BJ (cell line): Measurements from ENCODE around the gene TTC39A. TPM values are rescaled to one million over a fixed set of nuclear protein-coding genes. Genes with fewer than 3 reads are reported as not detected.

Experiments
- CTCF ChIA-PET: fragments of 350-600 bp; formaldehyde crosslinking; extraction: SDS; loops from one replicate; lab custom pipeline; 2021; ENCODE audit warnings: antibody characterized with exemption, inconsistent platforms; lab: Yijun Ruan, JAX
- POLR2A ChIA-PET: fragments of 300-600 bp; sonication (Branson Sonifier 250); formaldehyde crosslinking; extraction: SDS; loops from one replicate; lab custom pipeline; 2021; ENCODE audit warnings: antibody characterized with exemption; lab: Charles Lee
- DNase-seq: peaks from one replicate; pipeline ENCODE4 v3.0.0-alpha.2; 2011; ENCODE audit warnings: low read depth
- H3K27me3 ChIP-seq: 2 replicates; pipeline ENCODE4 v1.6.0; 2011; ENCODE audit warnings: low read length; ENCODE audit not compliant: control insufficient read depth, insufficient read depth
- H3K36me3 ChIP-seq: 2 replicates; pipeline ENCODE4 v1.5.1; 2011; ENCODE audit warnings: low read length; ENCODE audit not compliant: control insufficient read depth, insufficient read depth
- H3K4me3 ChIP-seq: 2 replicates; pipeline ENCODE4 v1.5.1; 2011; ENCODE audit warnings: low read depth, mild to moderate bottlenecking, control low read depth, low read length
- CTCF ChIP-seq: IDR thresholded peaks from 2 replicates; pipeline ENCODE4 v1.5.1; 2011; ENCODE audit warnings: low read depth, mild to moderate bottlenecking, control low read depth, inconsistent platforms, low read length, moderate library complexity; ENCODE audit not compliant: insufficient read depth
- polyA plus RNA-seq: library from polyadenylated mRNA; depleted of rRNA; stranded (reverse); fragments of >200 nt; gene quantifications from 2 replicates; pipeline ENCODE4 v1.2.3, GENCODE V29; 2011

The TTC39A gene
- polyA plus RNA-seq, 1 experiment: 0.43 TPM

GRCh38 chr1:51299185-51299885, 31.0 kb downstream of the TTC39A start:
- H3K36me3 ChIP-seq: no peaks in the 10 kb centered on the region
- CTCF ChIA-PET: interaction anchor here (1.3 to 1.5 kb wide), 2 partner anchors 30 to 105 kb away, joined by 3 read pairs; no protein-coding TSS in a partner anchor
- TF ChIP-seq CTCF: no peak

GRCh38 chr1:51298322-51298705, 32.0 kb downstream of the TTC39A start:
- ChIA-PET POLR2A (no interaction called here), CTCF (interaction anchor here (1.3 to 1.5 kb wide), 2 partner anchors 29 to 104 kb away, joined by 3 read pairs; no protein-coding TSS in a partner anchor)
- no peaks in the 10 kb centered on the region; the same call in 1 of the 2 replicates for H3K27me3 ChIP-seq
- H3K4me3 ChIP-seq: no peak overlapping the region
- TF ChIP-seq CTCF: no peak
- DNase-seq: no peak
- H3K36me3 ChIP-seq: no peaks in the 10 kb centered on the region

More at GRCh38 chr1:51299185-51299885, 31.0 kb downstream of the TTC39A start:
- POLR2A ChIA-PET: no interaction called here
- Histone ChIP-seq H3K27me3 (no peaks in the 10 kb centered on the region; the same call in 1 of the 2 replicates), H3K4me3 (no peak overlapping the region)
- DNase-seq: no peak

GRCh38 chr1:51297401-51298321, 32.7 kb downstream of the TTC39A start:
- no peak for DNase-seq
- Histone ChIP-seq H3K36me3 (no peaks in the 10 kb centered on the region), H3K27me3 (no peaks in the 10 kb centered on the region; the same call in 1 of the 2 replicates), H3K4me3 (no peak overlapping the region; the same call in 1 of the 2 replicates)
- ChIA-PET CTCF (interaction anchor here (0.6 to 4.5 kb wide), 32 partner anchors 9 to 523 kb away, joined by 3 to 41 read pairs (median 6); partner anchors contain the start of gene RNF11), POLR2A (no interaction called here)
- TF ChIP-seq CTCF: no peak

GRCh38 chr1:51296383-51297357, 33.7 kb downstream of the TTC39A start:
- peak; percentile 99 for TF ChIP-seq CTCF
- Histone ChIP-seq H3K36me3 (no peaks in the 10 kb centered on the region), H3K27me3 (no peaks in the 10 kb centered on the region; the same call in 1 of the 2 replicates), H3K4me3 (peak overlapping the region; percentile 27)
- POLR2A ChIA-PET: no interaction called here
- peak; percentile 15 for DNase-seq
- CTCF ChIA-PET: interaction anchor here (0.6 to 4.5 kb wide), 40 partner anchors 9 to 522 kb away, joined by 3 to 41 read pairs (median 6); partner anchors contain the start of gene RNF11
